NCI-H1048 (cell line): ENCODE data around the gene COX7A2.

ENCODE experiments used
- DNase-seq: peaks from one replicate; lab custom pipeline; 2025; lab: John Stamatoyannopoulos, UW

The COX7A2 gene, protein sequence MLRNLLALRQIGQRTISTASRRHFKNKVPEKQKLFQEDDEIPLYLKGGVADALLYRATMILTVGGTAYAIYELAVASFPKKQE

DNA sequence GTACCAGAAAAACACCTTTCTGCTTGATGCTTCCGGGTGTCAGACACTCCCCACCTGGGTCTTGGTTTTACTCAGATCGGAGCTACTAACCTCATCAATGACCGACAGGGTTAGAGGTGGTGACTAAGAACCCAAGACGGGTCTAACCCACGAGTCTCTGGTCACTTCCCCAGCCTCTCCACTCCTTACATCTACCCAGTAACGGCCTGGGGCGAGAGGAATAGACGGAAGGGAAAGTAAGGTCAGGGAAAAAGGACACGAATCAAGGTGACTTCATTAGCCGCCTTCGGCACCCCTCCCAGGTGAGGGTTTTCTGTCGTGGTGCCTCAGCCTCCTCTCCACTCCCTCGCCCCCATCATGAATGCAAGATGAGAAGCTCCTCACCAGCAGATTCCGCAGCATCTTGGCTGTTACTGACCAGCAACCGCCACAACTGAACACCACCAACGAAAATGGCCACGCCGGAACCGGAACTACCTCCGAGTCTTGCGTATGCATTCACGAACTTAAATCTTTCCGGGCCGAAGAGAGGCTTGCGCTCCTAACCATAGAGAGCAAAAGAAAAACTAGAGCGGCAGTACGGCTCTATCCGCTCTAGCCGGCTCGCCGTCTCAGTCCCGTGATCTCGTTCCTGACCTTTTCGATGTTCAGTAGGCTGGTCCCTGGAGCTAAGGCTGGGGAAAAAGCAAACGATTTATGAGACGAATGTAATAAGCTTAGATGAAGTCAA lies at the start of gene COX7A2:
TSS of gene COX7A2 (minus strand) at position 469 of the 730 bp plus-strand sequence. CDS start at position 402, 67 bp downstream.
- peak; percentile 90 for DNase-seq

DNA sequence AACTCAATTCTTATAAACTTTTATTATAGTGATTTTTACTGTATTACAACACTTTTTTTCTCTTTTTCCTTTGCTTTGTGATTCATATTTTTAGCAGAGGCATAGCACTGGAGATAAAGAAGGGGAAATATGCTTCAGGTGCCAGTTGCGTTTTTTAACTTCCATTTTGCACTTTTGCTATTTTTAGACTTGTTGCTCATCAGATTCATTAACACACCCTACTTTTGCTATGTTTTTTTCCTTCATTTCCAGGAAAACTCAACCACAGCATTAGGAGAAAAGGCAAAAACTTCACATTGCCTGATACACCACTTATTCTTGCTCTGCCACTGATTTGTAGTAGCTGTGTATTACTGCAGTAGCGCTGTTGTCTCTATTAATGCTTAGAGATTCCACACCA lies 49.0 kb upstream of the COX7A2 start:
- DNase-seq, result no peak

DNA sequence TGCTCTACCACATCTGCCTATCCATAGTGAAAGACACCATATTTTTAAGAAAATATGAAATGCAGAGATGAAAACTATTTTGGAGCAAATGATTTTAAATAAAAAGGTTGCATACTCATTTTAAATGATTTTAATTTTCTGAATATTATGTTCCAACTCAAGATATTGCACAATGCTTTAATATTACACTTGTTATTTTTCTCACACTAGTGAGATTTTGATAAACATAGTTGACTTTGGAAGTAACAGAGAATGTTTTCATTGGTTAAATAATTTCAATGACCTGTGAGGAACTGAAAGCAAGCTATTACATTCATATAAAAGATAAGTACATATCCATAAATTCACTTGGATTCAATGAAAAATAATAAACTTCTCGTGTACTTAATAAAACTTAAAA lies 48.1 kb upstream of the COX7A2 start:
- DNase-seq, result no peak

DNA sequence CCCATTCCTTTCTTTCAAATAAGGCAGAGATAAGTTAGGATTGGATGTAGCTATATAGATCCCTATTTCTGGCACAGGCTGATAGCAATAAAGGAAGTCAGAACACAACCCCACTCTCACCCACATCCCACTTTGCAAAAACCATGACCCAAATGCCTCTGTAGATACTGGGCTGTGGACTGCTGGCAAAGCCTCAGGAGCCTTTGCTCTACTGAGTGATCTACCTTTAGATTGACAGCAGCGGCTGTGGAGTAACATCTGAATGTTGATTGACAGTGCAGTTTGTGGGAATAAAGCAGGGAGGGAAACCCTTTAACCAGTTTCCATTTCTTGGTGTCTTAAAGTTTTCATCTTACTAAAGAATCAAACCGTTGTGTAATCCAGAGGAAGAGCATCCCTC lies 47.7 kb upstream of the COX7A2 start:
- DNase-seq, result no peak

DNA sequence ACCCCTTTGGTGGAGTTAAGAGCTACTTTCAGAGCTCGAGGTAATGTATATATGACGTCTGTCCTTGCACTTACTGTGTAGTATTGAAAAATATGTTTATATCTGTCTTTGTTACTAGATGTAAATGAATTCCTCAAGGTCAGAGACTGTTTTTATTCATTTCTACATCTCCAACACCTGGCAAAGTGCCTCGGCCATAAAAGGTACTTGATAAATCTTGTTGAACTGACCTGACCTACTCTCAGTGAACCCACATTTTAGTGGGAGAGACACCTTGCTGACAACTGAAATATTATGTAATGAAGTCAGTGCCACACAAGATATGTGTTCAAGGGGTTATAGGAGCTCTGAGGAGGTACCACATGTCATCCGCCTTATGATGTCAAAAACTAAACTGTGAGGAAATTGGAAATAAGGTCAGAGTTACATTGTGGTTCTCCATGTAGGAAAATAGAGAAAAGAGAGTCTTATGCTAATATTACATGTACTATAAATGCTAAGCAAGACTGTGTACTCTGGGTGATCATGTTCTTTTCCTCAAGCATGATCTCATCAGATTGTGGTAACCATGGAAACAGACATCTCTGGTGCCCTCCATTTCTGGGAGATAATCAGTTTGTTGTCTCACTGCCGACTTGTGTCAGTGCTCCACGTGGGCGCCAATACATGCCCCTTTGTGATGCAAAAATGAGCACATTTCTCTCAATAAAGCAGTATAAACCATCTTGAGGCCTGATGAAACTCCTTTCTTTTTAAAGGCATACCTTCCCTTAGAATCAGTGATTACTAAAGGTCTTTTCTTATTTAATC lies 46.7 kb upstream of the COX7A2 start:
- DNase-seq, result no peak

DNA sequence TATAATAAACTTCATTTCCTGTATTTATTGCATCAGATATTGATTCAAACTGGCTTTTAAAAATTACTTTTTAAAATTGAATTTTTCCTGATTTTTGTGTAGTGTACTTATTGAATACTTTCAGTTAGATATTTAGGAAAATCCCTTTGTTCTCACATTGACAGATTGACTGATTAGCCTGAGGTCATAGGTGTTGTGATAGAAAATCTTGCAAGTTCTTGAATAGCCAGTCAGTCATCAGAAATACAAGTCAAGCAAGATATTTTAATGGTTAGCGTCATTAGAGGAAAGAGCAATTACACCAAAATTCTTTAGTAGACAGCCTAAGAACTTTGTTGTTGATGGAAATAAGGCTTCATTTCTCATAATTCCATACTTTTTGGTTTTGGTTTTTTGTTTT lies 44.4 kb upstream of the COX7A2 start:
- DNase-seq, result no peak

DNA sequence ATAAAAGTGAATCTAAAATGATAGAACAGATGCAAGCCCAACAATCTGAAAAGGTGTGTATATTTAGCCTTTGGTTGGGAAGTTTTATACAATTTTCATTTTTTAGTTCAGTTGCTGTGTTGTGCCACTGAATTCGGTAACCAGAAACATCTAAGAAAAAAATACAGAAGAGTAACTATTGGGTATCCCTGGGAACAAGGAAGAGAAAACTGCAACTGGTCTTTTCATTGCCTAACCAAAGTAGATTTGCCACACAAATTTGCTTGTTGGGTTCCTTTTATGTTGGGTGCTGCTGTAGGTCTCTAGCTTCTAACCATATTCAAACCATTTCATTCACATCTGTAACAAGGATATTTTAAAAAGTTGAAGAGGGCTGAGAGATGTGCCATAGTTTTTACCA lies 43.8 kb upstream of the COX7A2 start:
- no peak for DNase-seq

DNA sequence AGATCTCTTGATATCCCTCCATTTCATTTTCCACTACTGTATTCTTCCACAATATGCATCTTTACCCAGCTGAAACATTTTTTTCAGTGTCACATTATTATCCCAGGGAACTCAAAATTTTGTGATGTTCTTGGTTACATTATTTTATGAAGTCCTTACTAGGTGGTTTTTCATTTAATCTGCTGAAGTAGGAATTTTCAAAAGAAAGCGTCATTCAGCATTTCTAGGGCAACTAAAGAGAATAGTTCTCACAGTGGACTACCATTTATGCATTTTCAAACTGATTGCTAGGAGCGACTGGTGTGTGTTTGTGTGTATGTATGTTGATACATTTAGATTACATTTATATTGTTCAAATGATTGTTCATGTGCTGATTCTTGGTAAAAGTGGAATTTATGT lies 43.4 kb upstream of the COX7A2 start:
- DNase-seq, result no peak

DNA sequence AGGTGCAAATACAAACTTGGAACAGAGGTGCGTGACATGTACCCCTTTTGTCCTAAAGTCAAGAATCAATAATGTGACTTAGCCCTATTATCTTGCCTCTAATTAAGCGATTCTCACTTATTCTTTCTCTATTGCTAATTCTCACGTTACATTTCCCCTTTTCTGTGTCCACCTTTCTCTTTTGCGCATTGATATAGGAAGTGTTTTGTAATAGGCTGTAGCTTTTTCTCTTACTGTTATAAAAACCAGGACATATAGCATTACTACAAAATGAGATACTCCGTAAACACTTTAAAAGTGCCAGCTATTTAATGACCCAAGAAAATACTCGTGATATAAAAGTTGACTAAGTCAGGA lies 41.7 kb upstream of the COX7A2 start:
- DNase-seq, result no peak

DNA sequence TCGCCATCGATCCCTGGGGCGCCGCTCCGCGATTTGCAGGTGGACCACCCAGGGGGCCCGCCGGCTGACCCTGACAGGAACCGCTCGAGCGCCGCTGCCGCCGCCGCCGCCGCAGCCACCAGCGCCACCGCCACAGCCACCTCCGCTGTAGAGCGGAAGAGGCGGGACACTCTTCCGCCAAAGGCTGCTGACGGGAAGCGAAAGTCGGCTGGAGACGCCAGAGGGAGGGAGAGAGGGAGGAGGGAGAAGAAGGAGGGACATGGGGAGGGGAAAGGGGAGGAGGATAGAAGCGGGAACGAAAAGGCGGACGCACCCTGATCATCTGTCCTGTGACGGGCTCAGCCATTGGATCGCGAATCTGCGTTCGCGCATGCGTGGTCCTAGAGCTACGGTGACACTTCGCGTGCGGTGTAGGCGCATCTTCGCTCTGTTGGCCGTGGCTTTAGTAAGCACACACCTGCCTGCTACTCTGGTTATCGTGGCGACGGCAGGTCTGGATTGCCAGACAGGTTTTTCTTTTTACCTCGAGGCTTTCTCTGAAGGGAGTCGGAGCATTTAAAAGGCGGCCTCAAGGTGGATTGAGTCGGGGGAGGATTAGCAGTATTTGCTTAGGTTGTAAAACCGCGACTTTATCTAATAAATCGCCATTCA lies 41.2 kb upstream of the COX7A2 start, which contains the start of gene TMEM30A:
TSS of gene TMEM30A (minus strand) at position 161 of the 651 bp plus-strand sequence. CDS start at position 7, 154 bp downstream.
- DNase-seq, result peak; percentile 94

DNA sequence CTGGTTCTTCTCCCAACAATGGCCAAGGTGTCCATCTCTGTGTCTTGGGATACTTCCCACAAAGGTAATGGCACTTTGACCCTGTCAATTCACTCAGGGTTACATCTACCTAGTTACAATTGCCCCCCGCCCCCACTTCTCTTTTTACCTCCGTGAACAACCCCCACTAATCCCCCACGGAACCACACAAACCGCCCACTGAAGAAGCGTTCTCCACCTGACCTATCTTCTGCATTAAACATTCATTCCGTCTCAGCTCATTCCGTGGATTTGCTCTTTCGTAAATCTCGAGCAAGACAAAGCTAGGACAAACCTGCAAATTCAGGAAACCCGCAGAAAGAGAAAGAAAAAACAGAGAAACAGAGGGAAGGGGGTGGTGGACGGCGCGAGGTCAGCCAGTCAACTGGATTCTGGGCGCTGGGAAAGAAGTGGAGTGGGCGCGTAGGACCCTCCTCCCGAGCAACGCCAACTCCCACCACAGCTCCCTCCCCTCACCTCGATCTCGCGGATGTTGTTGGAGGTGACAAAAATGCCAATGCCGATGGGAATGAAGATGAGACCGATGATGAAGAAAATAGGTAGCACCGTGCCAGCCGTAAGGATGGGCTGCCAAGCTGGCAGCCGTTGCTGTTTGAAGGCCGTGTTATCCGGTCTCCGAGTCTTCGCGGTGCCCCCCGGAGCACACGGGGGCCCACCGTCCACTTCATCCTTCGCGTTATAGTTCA lies 40.5 kb upstream of the COX7A2 start:
- no peak for DNase-seq

DNA sequence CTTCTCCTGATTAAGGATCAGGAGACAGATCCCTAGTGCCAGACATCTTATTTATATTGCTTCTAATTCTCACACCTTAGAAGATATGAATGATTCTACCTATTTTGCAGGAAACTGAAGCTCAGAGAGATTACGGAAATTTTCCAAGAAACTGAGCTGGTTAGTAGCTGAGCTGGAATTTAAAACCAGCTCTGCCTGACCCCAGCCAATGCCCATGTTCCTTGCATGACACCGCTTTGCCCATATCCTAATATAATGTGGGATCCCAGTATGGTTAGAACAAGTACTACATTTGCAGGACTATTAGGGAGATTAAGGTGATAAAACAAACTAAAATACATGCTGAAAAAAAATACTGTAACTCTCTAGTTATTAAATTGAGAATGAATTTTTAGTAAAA lies 39.1 kb upstream of the COX7A2 start:
- no peak for DNase-seq

DNA sequence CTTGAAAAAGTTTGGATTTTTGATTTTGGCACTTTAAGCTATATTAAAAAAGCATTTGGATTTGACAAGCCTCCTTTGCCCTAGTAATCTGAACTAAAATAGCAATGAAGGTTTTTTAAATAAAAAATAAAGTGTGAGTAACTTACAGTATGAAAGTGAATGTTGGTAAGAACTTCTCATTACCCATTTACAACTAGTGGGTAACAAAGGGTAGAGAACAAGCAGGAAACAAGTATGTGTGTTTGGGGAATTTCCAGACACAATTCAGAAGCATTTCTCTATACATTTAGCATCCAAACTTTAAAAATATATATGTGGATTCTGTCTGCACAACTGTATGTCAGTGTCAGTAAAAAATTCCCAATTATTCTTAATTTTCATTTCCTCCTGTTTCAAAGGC lies 38.1 kb upstream of the COX7A2 start:
- DNase-seq, result no peak

DNA sequence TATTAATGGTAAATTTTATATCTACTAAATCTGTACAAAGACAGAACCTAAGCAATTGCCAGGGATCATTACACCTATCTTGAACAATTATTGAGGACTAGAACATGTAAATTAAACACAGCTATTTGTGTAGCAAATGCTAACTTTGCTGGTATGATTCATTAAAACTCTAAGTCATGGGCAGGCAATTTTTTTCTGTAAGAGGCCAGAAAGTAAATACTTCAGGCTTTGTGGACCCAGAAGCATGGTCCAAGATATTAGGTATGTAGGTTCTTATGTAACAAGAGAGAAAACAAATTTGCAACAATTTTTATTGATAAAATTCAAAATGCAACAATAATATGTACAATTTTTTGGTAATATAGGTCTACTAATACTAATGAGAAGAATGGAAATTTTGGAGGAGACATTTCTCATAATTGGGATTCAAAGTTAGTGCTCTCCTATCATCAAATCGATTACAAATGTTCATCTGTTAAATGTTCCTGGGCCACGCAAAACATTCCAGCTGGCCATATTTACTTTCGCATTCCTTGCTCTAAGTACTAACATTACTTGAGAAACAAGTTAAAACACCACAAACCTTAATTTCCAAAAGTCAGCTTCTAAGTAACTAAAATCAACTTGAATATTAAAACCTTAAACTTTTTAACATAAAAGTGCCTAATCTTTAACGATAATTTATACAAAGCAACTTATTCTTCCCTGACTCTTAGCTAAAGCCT lies 36.7 kb upstream of the COX7A2 start:
- DNase-seq, result no peak

DNA sequence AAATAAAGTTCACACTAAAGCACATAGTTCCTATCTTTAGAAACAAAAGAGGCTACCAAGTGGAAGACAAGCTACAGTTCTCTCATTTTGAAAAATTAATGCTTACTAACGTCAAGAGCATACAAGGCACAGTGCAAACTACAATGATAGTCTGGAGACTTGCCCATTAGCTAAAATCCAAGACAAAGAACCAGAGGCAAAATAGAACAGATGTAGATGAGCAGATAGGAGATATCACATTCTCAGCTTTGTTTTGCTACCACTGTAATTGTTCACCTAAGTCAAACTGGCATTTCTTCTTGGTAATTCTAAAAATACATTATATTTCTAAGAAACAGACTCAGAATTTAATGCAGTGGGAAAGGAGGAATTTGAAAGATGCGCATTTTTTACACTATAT lies 35.8 kb upstream of the COX7A2 start:
- DNase-seq, result no peak

DNA sequence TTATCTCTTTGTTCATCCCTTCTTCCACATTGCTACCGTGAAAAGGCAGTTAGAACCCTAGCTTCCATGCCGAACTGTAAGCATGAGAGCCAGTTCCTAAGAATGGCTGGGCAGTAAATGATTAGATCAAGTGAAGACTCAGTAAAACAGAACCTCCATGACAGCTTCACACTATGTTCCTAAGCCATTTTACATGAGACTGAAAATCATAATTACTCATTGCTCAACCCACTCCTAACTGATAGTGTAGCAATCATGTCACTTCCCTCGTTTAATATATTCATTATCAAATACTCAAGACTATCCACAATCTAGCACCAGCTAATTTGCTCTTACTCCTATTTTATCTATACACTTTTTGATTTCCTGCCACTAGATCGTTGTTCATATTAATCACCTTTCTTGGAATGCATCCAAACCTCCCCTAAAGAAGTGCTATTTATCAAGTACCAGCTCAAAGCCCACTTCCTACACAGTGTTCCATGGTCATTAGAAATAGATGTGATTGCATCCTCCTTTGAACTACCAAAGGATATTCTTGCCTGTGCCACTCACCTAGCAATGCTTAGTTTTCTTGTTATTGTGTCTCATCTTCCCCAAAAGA lies 35.0 kb upstream of the COX7A2 start:
- DNase-seq, result no peak

DNA sequence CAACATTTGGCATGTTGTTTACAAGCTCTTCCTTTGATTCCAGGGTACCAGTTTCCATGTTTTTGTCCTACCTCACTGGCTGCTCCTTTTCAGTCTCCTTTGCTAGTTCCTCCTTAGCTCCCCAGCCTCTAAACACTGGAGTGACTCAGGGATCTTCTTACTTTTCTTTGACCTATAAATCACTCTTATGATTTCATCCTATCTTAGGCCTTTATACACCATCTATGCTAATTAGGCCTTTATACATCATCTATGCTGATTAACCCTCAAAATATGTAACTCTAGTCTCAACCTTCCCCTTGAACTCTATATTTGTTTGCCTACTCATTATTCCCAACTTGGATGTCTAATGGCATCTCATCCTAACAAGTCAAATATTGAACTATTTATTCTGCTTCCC lies 31.5 kb upstream of the COX7A2 start:
- DNase-seq, result no peak

DNA sequence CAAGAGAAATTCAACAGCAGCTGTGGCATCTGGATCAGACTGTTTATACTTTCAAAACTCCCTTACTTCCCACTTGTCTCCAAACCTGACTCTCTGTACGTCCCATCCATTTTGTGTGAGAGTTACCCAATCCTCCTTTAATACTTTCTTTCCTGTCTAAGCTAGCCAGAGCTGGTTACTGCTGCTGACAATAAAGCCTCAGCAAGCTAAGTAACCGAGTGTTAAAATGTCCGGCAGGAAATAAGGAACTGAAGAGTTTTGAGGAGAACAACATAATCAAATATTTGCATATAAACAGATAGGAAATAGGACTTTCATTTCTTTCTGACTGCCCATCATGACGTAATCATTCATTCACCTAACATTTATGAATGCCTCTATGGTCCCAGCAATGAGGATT lies 29.4 kb upstream of the COX7A2 start:
- no peak for DNase-seq

DNA sequence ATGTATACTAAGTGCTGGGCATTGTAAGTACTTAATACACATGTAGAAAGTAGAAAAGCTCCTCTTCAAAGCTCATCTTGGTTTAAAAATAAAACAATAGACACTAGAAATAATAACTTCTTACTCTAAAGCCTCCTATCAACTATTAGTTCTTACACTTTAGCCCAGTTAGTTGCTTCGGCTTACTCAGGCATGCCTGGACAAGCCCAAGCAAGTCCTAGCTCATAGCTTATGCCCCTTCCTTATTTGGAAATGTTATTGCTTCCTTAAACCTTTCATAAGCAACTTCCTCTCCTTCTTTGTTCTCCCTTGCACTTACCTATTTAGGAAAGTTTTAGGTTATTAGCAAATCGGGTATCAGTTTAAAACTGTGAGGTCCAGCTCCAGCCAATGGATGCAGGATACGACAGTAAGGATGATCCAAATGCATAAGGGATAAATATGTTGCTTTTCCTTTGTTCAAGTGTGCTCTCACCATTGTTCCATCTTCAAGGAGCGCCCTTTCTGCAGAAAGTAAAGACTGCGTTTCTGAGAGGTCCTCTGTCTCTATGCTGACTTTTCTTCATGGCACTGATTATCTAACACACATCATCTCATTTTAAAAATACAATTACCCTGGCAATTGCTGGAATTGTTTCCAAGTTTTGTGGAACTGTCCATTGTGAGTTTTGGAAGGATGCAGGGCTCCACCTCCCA lies 28.7 kb upstream of the COX7A2 start:
- DNase-seq, result no peak

DNA sequence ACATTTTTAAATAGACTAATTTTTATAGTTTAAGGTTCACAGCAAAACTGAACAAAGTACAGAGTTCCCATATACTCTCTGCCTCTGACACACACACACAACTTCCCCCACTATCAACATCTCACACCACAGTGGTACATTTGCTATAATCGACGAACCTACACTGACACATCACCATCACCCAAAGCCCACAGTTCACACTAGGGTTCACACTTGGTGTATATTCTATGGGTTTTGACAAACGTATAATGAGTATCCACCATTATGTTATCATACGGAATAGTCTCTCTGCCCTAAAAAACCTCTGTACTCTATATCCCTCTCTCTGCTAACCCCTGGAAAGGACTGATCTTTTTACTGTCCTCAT lies 25.4 kb upstream of the COX7A2 start:
- no peak for DNase-seq
